Gastrocnemius medialis (tissue), 4 donors: ENCODE data around the gene ARL4A. TPM values are rescaled to one million over a fixed set of nuclear protein-coding genes. Genes with fewer than 3 reads are reported as not detected.
"Not testable (repeated sequence)": the region's sequence is repeated elsewhere in the genome, so short reads cannot be mapped to it uniquely, and the experiment has no call there.

Source experiments
- ATAC-seq, 2 donors: fragments of 150-250 bp; one replicate each; pipeline ENCODE4 v1.9.1; 2016
- DNase-seq, 2 donors: peaks; one replicate each; pipeline ENCODE4 v3.0.0-alpha.2; 2019
- H3K27ac ChIP-seq, 4 donors: fragments of 200-600 bp; sonication (generic); 1 replicate in 1 of 4; 2 replicates in 3 of 4; pipeline ENCODE4 v1.5.1; 2016 to 2018; ENCODE audit warnings: mild to moderate bottlenecking in 2 of 4, moderate library complexity in 1 of 4
- H3K27me3 ChIP-seq, 3 donors: fragments of 200-600 bp; sonication (generic) in 2 of 3; 1 replicate in 1 of 3; 2 replicates in 2 of 3; pipeline versions ENCODE4 v1.5.1 to v1.6.0; 2016 to 2019; ENCODE audit warnings: mild to moderate bottlenecking in 1 of 3, moderate library complexity in 1 of 3
- H3K36me3 ChIP-seq, 2 donors: fragments of 200-600 bp; sonication (generic) in 1 of 2; one replicate each; pipeline ENCODE4 v1.5.1; 2017 to 2018
- H3K4me1 ChIP-seq, 2 donors: fragments of 200-600 bp; sonication (generic) in 1 of 2; one replicate each; pipeline ENCODE4 v1.5.1; 2016 to 2017; ENCODE audit warnings: mild to moderate bottlenecking in 2 of 2
- H3K4me3 ChIP-seq, 4 donors: fragments of 200-600 bp; sonication (generic) in 3 of 4; 1 replicate in 1 of 4; 2 replicates in 3 of 4; pipeline ENCODE4 v1.5.1; 2016 to 2019; ENCODE audit warnings: mild to moderate bottlenecking in 2 of 4
- H3K9me3 ChIP-seq, 3 donors: fragments of 200-600 bp; sonication (generic) in 2 of 3; 1 replicate in 1 of 3; 2 replicates in 2 of 3; pipeline ENCODE4 v1.5.1; 2016 to 2019
- POLR2A ChIP-seq, 2 donors: fragments of 450-650 bp; IDR thresholded peaks; one replicate each; pipeline ENCODE4 v1.6.1; 2017; ENCODE audit warnings: antibody characterized with exemption in 2 of 2, mild to moderate bottlenecking in 2 of 2, moderate library complexity in 2 of 2
- in situ Hi-C, 4 donors: fragments of 200-750 bp; cut with MboI; loops; one replicate each; pipeline versions ENCODE4 v1.15.0 to v1.8.0; 2017; ENCODE audit warnings: low sequenced_read_pairs in 4 of 4
- intact Hi-C: fragments of 100-400 bp; cut with DNase I; formaldehyde crosslinking; loops from one replicate; pipeline ENCODE4 v1.15.1; 2023; ENCODE audit warnings: low total_unique reads
- total RNA-seq, 4 donors: library from RNA; depleted of rRNA; stranded (reverse); fragments of >200 nt; gene quantifications; one replicate each; pipeline versions ENCODE4 v1.1.0 to v1.2.3, GENCODE V29; 2016
- TF ChIP-seq, protein P1 (sequence below), 5 experiments: fragments of 450-650 bp in 3 of 5; fragments of 200-600 bp in 2 of 5; sonication (generic) in 2 of 5; IDR thresholded peaks in 4 of 5; conservative IDR thresholded peaks in 1 of 5; 1 replicate in 4 of 5; 2 replicates in 1 of 5; pipeline ENCODE4 v1.5.1; 2016 to 2019; ENCODE audit warnings: antibody characterized with exemption in 5 of 5, mild to moderate bottlenecking in 3 of 5, moderate library complexity in 3 of 5

ARL4A gene
- total RNA-seq, 4 donors from 2014 or later: 8.6 to 20.4 (median 14.2) TPM

DNA sequence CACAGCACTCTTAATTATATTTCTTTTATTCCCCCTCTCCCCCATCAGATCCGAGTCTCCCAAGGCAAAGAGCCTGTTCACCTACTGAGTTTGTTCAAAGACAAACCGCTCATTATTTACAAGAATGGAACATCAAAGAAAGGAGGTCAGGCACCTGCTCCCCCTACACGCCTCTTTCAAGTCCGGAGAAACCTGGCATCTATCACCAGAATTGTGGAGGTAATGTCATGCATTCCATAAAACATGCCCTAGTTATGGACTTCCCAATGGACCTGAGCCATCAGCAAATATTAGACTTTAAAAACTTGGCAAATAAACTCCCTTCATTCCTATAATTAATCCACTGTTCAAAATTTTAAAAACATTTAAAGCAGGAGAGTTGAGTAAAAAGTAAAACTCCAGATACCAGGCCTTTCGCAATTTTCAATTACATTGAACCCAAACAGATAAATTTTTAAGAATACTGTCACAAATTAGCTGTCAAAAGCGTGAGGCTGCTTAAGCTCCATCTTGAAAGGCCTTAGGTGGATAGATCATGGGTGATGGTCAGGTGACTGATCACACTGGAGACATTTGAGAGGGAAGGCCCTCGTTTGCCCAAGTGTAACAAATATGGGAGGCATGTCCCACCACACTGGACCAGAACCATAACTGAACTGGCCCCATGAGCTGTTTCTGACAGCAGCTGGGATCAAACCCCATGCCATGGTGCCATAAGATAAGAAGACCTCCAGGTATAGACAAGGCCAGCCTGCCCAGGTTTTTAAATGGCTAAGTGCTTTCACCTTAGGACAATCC, 46.9 kb upstream of the ARL4A start:
- ATAC-seq: no peak
- in situ Hi-C loops (loop anchor here (5.0 to 25.0 kb wide), 4 partner anchors 622 to 1822 kb away; no protein-coding TSS in a partner anchor), intact Hi-C loops (no loop called here)
- Histone ChIP-seq H3K27me3 (no peaks in the 10 kb centered on the region), H3K27ac (no peak overlapping the region), H3K4me3 (no peak overlapping the region), H3K9me3 (no peaks in the 10 kb centered on the region), H3K4me1 (no peaks in the 10 kb centered on the region), H3K36me3 (no peaks in the 10 kb centered on the region)
- no peak for TF ChIP-seq POLR2A (IDR thresholded peaks at IDR 0.05)
- TF ChIP-seq, protein P1, sequence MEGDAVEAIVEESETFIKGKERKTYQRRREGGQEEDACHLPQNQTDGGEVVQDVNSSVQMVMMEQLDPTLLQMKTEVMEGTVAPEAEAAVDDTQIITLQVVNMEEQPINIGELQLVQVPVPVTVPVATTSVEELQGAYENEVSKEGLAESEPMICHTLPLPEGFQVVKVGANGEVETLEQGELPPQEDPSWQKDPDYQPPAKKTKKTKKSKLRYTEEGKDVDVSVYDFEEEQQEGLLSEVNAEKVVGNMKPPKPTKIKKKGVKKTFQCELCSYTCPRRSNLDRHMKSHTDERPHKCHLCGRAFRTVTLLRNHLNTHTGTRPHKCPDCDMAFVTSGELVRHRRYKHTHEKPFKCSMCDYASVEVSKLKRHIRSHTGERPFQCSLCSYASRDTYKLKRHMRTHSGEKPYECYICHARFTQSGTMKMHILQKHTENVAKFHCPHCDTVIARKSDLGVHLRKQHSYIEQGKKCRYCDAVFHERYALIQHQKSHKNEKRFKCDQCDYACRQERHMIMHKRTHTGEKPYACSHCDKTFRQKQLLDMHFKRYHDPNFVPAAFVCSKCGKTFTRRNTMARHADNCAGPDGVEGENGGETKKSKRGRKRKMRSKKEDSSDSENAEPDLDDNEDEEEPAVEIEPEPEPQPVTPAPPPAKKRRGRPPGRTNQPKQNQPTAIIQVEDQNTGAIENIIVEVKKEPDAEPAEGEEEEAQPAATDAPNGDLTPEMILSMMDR (IDR thresholded peaks at IDR 0.05 in 4 of 5, conservative IDR thresholded peaks at IDR 0.05 in 1 of 5): no peak
- no peak for DNase-seq

DNA sequence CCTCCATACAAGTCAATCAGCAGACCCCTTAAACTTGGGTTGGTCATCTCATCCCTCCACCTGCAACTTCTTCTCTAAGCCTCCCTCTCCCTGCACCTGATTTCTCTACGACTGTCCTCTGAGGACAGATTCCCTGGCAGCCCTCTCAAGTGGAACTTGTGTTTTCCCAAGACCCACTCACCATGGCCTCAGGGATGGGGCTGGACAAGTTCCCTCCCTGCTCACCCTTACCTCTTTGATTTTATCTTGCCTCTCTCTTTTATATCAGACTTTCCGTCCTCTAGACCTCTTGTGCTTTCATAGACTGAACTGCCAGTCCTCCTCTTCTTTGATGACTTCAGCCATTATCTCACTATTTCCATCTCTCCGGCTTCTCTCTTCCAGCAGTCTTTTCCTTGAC, 46.2 kb upstream of the ARL4A start:
- TF ChIP-seq POLR2A (IDR thresholded peaks at IDR 0.05): no peak
- TF ChIP-seq, protein P1 (IDR thresholded peaks at IDR 0.05 in 4 of 5, conservative IDR thresholded peaks at IDR 0.05 in 1 of 5): no peak
- in situ Hi-C loops (loop anchor here (5.0 to 25.0 kb wide), 4 partner anchors 621 to 1821 kb away; no protein-coding TSS in a partner anchor), intact Hi-C loops (no loop called here)

DNA sequence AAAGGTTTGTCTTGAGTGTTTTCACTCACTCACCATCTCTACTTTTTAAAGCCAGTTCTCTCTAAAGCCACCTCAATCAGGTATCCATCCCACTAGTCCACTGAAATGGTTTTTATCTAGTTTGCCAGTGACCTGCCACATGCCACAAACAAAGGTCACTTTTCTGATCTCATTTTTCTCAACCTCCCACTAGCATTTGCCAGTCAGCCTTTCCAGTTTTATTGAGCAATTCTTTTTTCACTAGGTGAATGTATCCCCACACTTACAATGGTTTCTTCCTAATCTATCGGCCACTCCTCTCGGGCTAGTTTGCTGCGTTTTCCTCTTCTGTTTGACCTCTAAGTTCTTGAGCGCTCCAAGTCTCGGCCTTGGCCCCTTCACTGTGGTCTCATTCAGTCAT, 44.9 kb upstream of the ARL4A start:
- H3K27me3 ChIP-seq: no peaks in the 10 kb centered on the region
- in situ Hi-C loops (loop anchor here (5.0 to 25.0 kb wide), 4 partner anchors 620 to 1820 kb away; no protein-coding TSS in a partner anchor), intact Hi-C loops (no loop called here)
- no peak for ATAC-seq
- no peak overlapping the region for H3K27ac ChIP-seq
- no peak for DNase-seq
- H3K36me3 ChIP-seq: no peaks in the 10 kb centered on the region
- H3K9me3 ChIP-seq: no peaks in the 10 kb centered on the region
- no peak overlapping the region for H3K4me3 ChIP-seq
- no peak for TF ChIP-seq POLR2A (IDR thresholded peaks at IDR 0.05)
- no peaks in the 10 kb centered on the region for H3K4me1 ChIP-seq

More for the DNA sequence above, 46.2 kb upstream of the ARL4A start:
- DNase-seq (no peak), ATAC-seq (no peak)
- Histone ChIP-seq H3K27ac (no peak overlapping the region), H3K27me3 (no peaks in the 10 kb centered on the region), H3K4me3 (no peak overlapping the region), H3K9me3 (no peaks in the 10 kb centered on the region), H3K36me3 (no peaks in the 10 kb centered on the region), H3K4me1 (no peaks in the 10 kb centered on the region)

DNA sequence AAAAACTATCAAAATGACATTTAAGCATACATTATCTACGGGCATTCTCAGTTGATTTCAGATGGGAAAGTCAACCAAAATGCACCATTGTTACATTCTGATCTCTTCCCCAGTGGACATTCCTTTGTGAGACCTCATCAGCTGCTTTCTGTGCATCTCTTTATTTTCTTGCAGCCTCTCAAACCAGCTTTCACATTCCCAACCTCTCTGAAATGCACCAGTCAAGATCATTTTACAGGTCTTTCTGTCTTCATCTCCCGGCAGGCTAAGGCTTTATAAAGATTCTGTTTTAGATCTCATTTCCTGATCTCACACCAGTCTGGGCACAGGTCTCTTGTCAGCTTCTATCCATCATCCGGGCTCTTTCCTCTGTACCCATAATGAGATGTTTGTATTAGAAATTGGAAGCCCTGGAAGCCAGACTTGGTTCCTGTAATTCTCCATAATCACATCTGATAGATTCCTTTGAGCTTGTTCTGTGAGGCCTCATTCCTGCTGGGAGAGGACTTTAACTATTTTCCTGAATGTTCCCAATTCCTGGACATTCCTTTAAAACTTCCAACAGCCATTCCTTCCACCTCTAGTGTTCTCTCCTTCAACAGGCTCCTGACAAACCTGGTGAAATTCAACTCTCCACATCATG, 44.3 kb upstream of the ARL4A start:
- ATAC-seq (no peak), DNase-seq (no peak)
- Histone ChIP-seq H3K4me3 (no peak overlapping the region), H3K9me3 (no peaks in the 10 kb centered on the region), H3K27ac (no peak overlapping the region), H3K4me1 (no peaks in the 10 kb centered on the region), H3K36me3 (no peaks in the 10 kb centered on the region), H3K27me3 (no peaks in the 10 kb centered on the region)
- intact Hi-C loops: no loop called here
- in situ Hi-C loops: loop anchor here (5.0 to 25.0 kb wide), 4 partner anchors 619 to 1819 kb away; no protein-coding TSS in a partner anchor
- no peak for TF ChIP-seq POLR2A (IDR thresholded peaks at IDR 0.05)
- TF ChIP-seq, protein P1 (IDR thresholded peaks at IDR 0.05 in 4 of 5, conservative IDR thresholded peaks at IDR 0.05 in 1 of 5): no peak

DNA sequence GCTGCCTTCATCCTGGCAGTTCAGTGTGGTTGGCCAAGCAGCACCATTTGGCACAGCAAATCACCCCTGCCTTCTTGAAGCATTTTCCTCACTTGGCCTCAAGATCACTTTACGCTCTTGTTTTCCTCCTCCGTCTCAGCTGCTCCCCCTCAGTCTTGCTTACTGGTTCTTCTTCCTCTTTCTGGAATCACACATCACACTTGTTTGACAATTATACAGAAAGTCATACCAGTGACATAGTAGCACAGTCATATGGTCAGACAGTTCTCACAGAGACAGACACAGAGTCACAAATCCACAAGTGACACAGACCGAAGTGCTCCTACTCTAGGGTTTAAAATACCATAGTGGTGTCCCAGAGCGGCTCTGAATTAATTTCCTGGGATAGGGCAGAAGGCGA, 43.8 kb upstream of the ARL4A start:
- TF ChIP-seq, protein P1 (IDR thresholded peaks at IDR 0.05 in 4 of 5, conservative IDR thresholded peaks at IDR 0.05 in 1 of 5): no peak
- TF ChIP-seq POLR2A (IDR thresholded peaks at IDR 0.05): no peak
- Histone ChIP-seq H3K36me3 (no peaks in the 10 kb centered on the region), H3K9me3 (no peaks in the 10 kb centered on the region), H3K27ac (no peak overlapping the region), H3K4me1 (no peaks in the 10 kb centered on the region), H3K4me3 (no peak overlapping the region), H3K27me3 (no peaks in the 10 kb centered on the region)
- intact Hi-C loops: no loop called here
- in situ Hi-C loops: loop anchor here (5.0 to 25.0 kb wide), 4 partner anchors 619 to 1819 kb away; no protein-coding TSS in a partner anchor
- DNase-seq (no peak), ATAC-seq (no peak)

DNA sequence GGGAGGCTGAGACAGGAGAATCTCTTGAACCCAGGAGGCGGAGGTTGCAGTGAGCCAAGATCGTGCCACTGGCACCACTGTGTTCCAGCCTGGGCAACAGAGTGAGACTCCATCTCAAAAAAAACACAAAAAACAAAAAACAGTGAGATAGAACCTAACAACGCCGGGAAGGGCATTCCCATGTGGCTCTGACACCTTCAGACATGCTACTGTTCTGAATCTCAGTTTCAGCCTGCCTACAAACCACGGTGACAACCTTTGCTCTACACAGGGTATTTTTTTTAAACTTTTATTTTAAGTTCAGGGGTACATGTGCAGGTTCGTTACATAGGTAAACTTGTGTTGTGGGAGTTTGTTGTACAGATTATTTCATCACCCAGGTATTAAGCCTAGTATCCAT, 42.2 kb upstream of the ARL4A start:
- H3K4me3 ChIP-seq, H3K27ac ChIP-seq, H3K36me3 ChIP-seq, intact Hi-C loops, H3K27me3 ChIP-seq, DNase-seq, H3K9me3 ChIP-seq, H3K4me1 ChIP-seq, ATAC-seq: not testable (repeated sequence)
- in situ Hi-C loops: loop anchor here in 3 of 4 donors (10.0 to 25.0 kb wide), 3 partner anchors 617 to 1817 kb away; no protein-coding TSS in a partner anchor
